Activated CD8-positive, alpha-beta memory T cell treated with anti-CD3 and anti-CD28 coated beads, Interleukin-2, amount 10 ng/mL, durations not matched to agents 7 days and 5 days (primary cell): ENCODE measurements around the gene DOK6. TPM values are rescaled to one million over a fixed set of nuclear protein-coding genes. Genes with fewer than 3 reads are reported as not detected.

Source experiments
- ATAC-seq: fragments of 150-1000 bp; cut with Tn5 transposase; one replicate; pipeline ENCODE4 v1.10.0; 2021; ENCODE audit warnings: moderate library complexity
- CTCF ChIA-PET: fragments of 350-600 bp; sonication (Branson Sonifier 250); formaldehyde crosslinking; loops from one replicate; lab custom pipeline; 2021; ENCODE audit warnings: antibody characterized with exemption; lab: Charles Lee
- DNase-seq: peaks from one replicate; pipeline ENCODE4 v3.0.0-alpha.2; 2020
- H3K27ac Mint-ChIP-seq: one replicate; pipeline ENCODE4 v1.8.0; 2021; ENCODE audit warnings: mild to moderate bottlenecking, mixed read lengths
- H3K27me3 Mint-ChIP-seq: one replicate; pipeline ENCODE4 v1.8.0; 2021; ENCODE audit warnings: mixed read lengths
- H3K36me3 Mint-ChIP-seq: one replicate; pipeline ENCODE4 v1.8.0; 2021; ENCODE audit warnings: mild to moderate bottlenecking, mixed read lengths
- H3K4me1 Mint-ChIP-seq: one replicate; pipeline ENCODE4 v1.8.0; 2021; ENCODE audit warnings: mixed read lengths
- H3K4me3 Mint-ChIP-seq: one replicate; pipeline ENCODE4 v1.8.0; 2021; ENCODE audit warnings: mild to moderate bottlenecking, moderate library complexity, mixed read lengths
- H3K9me3 Mint-ChIP-seq: one replicate; pipeline ENCODE4 v1.8.0; 2022; ENCODE audit warnings: low read depth, mixed read lengths
- total RNA-seq, 2 experiments: library from RNA; stranded (reverse); gene quantifications; one replicate each; pipeline ENCODE4 v1.2.3, GENCODE V29; 2021

The DOK6 gene
- total RNA-seq, 2 experiments from 2014 or later = not detected

- peak overlapping the region; percentile 49 for H3K27ac Mint-ChIP-seq
- H3K36me3 Mint-ChIP-seq = no peaks in the 10 kb centered on the region
- no peak for DNase-seq
- ATAC-seq = peak; percentile 57
- H3K4me3 Mint-ChIP-seq = peak overlapping the region; percentile 17
- H3K27me3 Mint-ChIP-seq = no peaks in the 10 kb centered on the region
- CTCF ChIA-PET = no interaction called here
- H3K4me1 Mint-ChIP-seq = peaks cover 7% of the 10 kb centered on the region
- H3K9me3 Mint-ChIP-seq = no peaks in the 10 kb centered on the region
Measured at GRCh38 chr18:69580107-69580506, 179.4 kb downstream of the DOK6 start.

GRCh38 chr18:69584429-69584828 lies 183.7 kb downstream of the DOK6 start:
- Mint-ChIP-seq H3K36me3 (no peaks in the 10 kb centered on the region), H3K4me3 (no peak overlapping the region), H3K9me3 (no peaks in the 10 kb centered on the region), H3K27ac (no peak overlapping the region), H3K27me3 (peaks cover 6% of the 10 kb centered on the region), H3K4me1 (peaks cover 7% of the 10 kb centered on the region)
- CTCF ChIA-PET = no interaction called here
- DNase-seq = no peak
- ATAC-seq = no peak

GRCh38 chr18:69585696-69586095 lies 185.0 kb downstream of the DOK6 start:
- ATAC-seq (no peak), DNase-seq (no peak)
- no peaks in the 10 kb centered on the region for H3K36me3 Mint-ChIP-seq
- H3K4me3 Mint-ChIP-seq = no peak overlapping the region
- CTCF ChIA-PET = no interaction called here
- H3K27me3 Mint-ChIP-seq = peaks cover 9% of the 10 kb centered on the region
- no peak overlapping the region for H3K27ac Mint-ChIP-seq
- H3K9me3 Mint-ChIP-seq = no peaks in the 10 kb centered on the region
- H3K4me1 Mint-ChIP-seq = peaks cover 2% of the 10 kb centered on the region

GRCh38 chr18:69586537-69586936 lies 185.8 kb downstream of the DOK6 start:
- Mint-ChIP-seq H3K9me3 (no peaks in the 10 kb centered on the region), H3K36me3 (no peaks in the 10 kb centered on the region), H3K4me1 (no peaks in the 10 kb centered on the region), H3K27me3 (peaks cover 9% of the 10 kb centered on the region), H3K27ac (no peak overlapping the region), H3K4me3 (no peak overlapping the region)
- ATAC-seq (no peak), DNase-seq (no peak)
- CTCF ChIA-PET = interaction anchor here (1.1 kb wide), 1 partner anchor 9 kb away, joined by 3 read pairs; no protein-coding TSS in a partner anchor

- Mint-ChIP-seq H3K36me3 (no peaks in the 10 kb centered on the region), H3K27me3 (peaks cover 9% of the 10 kb centered on the region), H3K27ac (no peak overlapping the region), H3K9me3 (no peaks in the 10 kb centered on the region), H3K4me1 (no peaks in the 10 kb centered on the region), H3K4me3 (no peak overlapping the region)
- DNase-seq (no peak), ATAC-seq (no peak)
- CTCF ChIA-PET = no interaction called here
Measured at GRCh38 chr18:69588301-69588700, 187.6 kb downstream of the DOK6 start.

GRCh38 chr18:69590150-69590549 lies 189.5 kb downstream of the DOK6 start:
- Mint-ChIP-seq H3K36me3 (no peaks in the 10 kb centered on the region), H3K4me1 (no peaks in the 10 kb centered on the region), H3K27me3 (peaks cover 9% of the 10 kb centered on the region), H3K27ac (no peak overlapping the region), H3K9me3 (no peaks in the 10 kb centered on the region), H3K4me3 (no peak overlapping the region)
- CTCF ChIA-PET = no interaction called here
- no peak for ATAC-seq
- no peak for DNase-seq

GRCh38 chr18:69596345-69596744 lies 195.7 kb downstream of the DOK6 start:
- CTCF ChIA-PET = interaction anchor here (1.5 kb wide), 1 partner anchor 9 kb away, joined by 3 read pairs; no protein-coding TSS in a partner anchor
- peaks cover 2% of the 10 kb centered on the region for H3K9me3 Mint-ChIP-seq
- H3K4me1 Mint-ChIP-seq = no peaks in the 10 kb centered on the region
- DNase-seq (no peak), ATAC-seq (no peak)
- no peak overlapping the region for H3K4me3 Mint-ChIP-seq
- no peaks in the 10 kb centered on the region for H3K27me3 Mint-ChIP-seq
- no peak overlapping the region for H3K27ac Mint-ChIP-seq
- H3K36me3 Mint-ChIP-seq = no peaks in the 10 kb centered on the region

- DNase-seq (no peak), ATAC-seq (no peak)
- H3K27me3 Mint-ChIP-seq = no peaks in the 10 kb centered on the region
- H3K9me3 Mint-ChIP-seq = peaks cover 2% of the 10 kb centered on the region
- CTCF ChIA-PET = no interaction called here
- no peak overlapping the region for H3K27ac Mint-ChIP-seq
- H3K4me1 Mint-ChIP-seq = no peaks in the 10 kb centered on the region
- no peaks in the 10 kb centered on the region for H3K36me3 Mint-ChIP-seq
- H3K4me3 Mint-ChIP-seq = no peak overlapping the region
Measured at GRCh38 chr18:69597561-69597960, 196.9 kb downstream of the DOK6 start.

GRCh38 chr18:69599377-69599776 lies 198.7 kb downstream of the DOK6 start:
- DNase-seq = no peak
- no peak overlapping the region for H3K27ac Mint-ChIP-seq

GRCh38 chr18:69612242-69612641 lies 211.6 kb downstream of the DOK6 start:
- Mint-ChIP-seq H3K4me1 (no peaks in the 10 kb centered on the region), H3K36me3 (no peaks in the 10 kb centered on the region), H3K4me3 (no peak overlapping the region), H3K27ac (no peak overlapping the region), H3K9me3 (no peaks in the 10 kb centered on the region), H3K27me3 (peaks cover 2% of the 10 kb centered on the region)
- no peak for ATAC-seq
- CTCF ChIA-PET = no interaction called here
- no peak for DNase-seq

More at GRCh38 chr18:69599377-69599776, 198.7 kb downstream of the DOK6 start:
- CTCF ChIA-PET = interaction anchor here (0.6 kb wide), 1 partner anchor 366 kb away, joined by 3 read pairs; no protein-coding TSS in a partner anchor
- no peaks in the 10 kb centered on the region for H3K4me1 Mint-ChIP-seq
- no peak overlapping the region for H3K4me3 Mint-ChIP-seq
- no peak for ATAC-seq
- no peaks in the 10 kb centered on the region for H3K27me3 Mint-ChIP-seq
- H3K9me3 Mint-ChIP-seq = peaks cover 2% of the 10 kb centered on the region
- no peaks in the 10 kb centered on the region for H3K36me3 Mint-ChIP-seq

- peaks cover 2% of the 10 kb centered on the region for H3K27me3 Mint-ChIP-seq
- H3K27ac Mint-ChIP-seq = no peak overlapping the region
- H3K9me3 Mint-ChIP-seq = no peaks in the 10 kb centered on the region
- H3K4me1 Mint-ChIP-seq = no peaks in the 10 kb centered on the region
- ATAC-seq (no peak), DNase-seq (no peak)
- CTCF ChIA-PET = interaction anchor here (0.6 kb wide), 1 partner anchor 763 kb away, joined by 7 read pairs; no protein-coding TSS in a partner anchor
- H3K4me3 Mint-ChIP-seq = no peak overlapping the region
- no peaks in the 10 kb centered on the region for H3K36me3 Mint-ChIP-seq
Measured at GRCh38 chr18:69616114-69616513, 215.4 kb downstream of the DOK6 start.

- ATAC-seq = no peak
Measured at GRCh38 chr18:69617408-69617807, 216.7 kb downstream of the DOK6 start.

GRCh38 chr18:69617888-69618287 lies 217.2 kb downstream of the DOK6 start:
- ATAC-seq (no peak), DNase-seq (no peak)
- no peak overlapping the region for H3K4me3 Mint-ChIP-seq
- H3K36me3 Mint-ChIP-seq = no peaks in the 10 kb centered on the region
- H3K27me3 Mint-ChIP-seq = peaks cover 2% of the 10 kb centered on the region
- H3K9me3 Mint-ChIP-seq = no peaks in the 10 kb centered on the region
- CTCF ChIA-PET = no interaction called here
- H3K27ac Mint-ChIP-seq = no peak overlapping the region
- no peaks in the 10 kb centered on the region for H3K4me1 Mint-ChIP-seq

More at GRCh38 chr18:69617408-69617807, 216.7 kb downstream of the DOK6 start:
- Mint-ChIP-seq H3K27ac (no peak overlapping the region), H3K4me3 (no peak overlapping the region), H3K36me3 (no peaks in the 10 kb centered on the region), H3K4me1 (no peaks in the 10 kb centered on the region), H3K27me3 (peaks cover 2% of the 10 kb centered on the region), H3K9me3 (no peaks in the 10 kb centered on the region)
- no peak for DNase-seq
- CTCF ChIA-PET = no interaction called here

- CTCF ChIA-PET = no interaction called here
- H3K27ac Mint-ChIP-seq = no peak overlapping the region
- H3K27me3 Mint-ChIP-seq = peaks cover 2% of the 10 kb centered on the region
- no peaks in the 10 kb centered on the region for H3K36me3 Mint-ChIP-seq
- H3K9me3 Mint-ChIP-seq = no peaks in the 10 kb centered on the region
- no peak overlapping the region for H3K4me3 Mint-ChIP-seq
- DNase-seq (no peak), ATAC-seq (no peak)
- H3K4me1 Mint-ChIP-seq = no peaks in the 10 kb centered on the region
Measured at GRCh38 chr18:69622184-69622583, 221.5 kb downstream of the DOK6 start.

- DNase-seq (no peak), ATAC-seq (no peak)
- Mint-ChIP-seq H3K27me3 (peaks cover 2% of the 10 kb centered on the region), H3K36me3 (no peaks in the 10 kb centered on the region), H3K27ac (peak overlapping the region; percentile 2), H3K4me3 (no peak overlapping the region), H3K4me1 (no peaks in the 10 kb centered on the region), H3K9me3 (no peaks in the 10 kb centered on the region)
- CTCF ChIA-PET = no interaction called here
Measured at GRCh38 chr18:69622961-69623360, 222.3 kb downstream of the DOK6 start.
